AG10803 (cell line): ENCODE measurements around the gene HMGA1.

Experiments used
- DNase-seq: peaks from one replicate; pipeline ENCODE4 v3.0.0; 2010; ENCODE audit warnings: low read depth
- H3K4me3 ChIP-seq: 2 replicates; pipeline ENCODE4 v1.5.1; 2011; ENCODE audit warnings: mild to moderate bottlenecking, low read length, control low read depth
- CTCF ChIP-seq: conservative IDR thresholded peaks from 2 replicates; pipeline ENCODE4 v1.5.1; 2011; ENCODE audit warnings: mild to moderate bottlenecking, low read length, control low read depth, inconsistent platforms

The HMGA1 gene

GRCh38 chr6:34230653-34231371, 5.9 kb upstream of the HMGA1 start:
- no peak for TF ChIP-seq CTCF
- no peak overlapping the region for H3K4me3 ChIP-seq
- no peak for DNase-seq

DNA sequence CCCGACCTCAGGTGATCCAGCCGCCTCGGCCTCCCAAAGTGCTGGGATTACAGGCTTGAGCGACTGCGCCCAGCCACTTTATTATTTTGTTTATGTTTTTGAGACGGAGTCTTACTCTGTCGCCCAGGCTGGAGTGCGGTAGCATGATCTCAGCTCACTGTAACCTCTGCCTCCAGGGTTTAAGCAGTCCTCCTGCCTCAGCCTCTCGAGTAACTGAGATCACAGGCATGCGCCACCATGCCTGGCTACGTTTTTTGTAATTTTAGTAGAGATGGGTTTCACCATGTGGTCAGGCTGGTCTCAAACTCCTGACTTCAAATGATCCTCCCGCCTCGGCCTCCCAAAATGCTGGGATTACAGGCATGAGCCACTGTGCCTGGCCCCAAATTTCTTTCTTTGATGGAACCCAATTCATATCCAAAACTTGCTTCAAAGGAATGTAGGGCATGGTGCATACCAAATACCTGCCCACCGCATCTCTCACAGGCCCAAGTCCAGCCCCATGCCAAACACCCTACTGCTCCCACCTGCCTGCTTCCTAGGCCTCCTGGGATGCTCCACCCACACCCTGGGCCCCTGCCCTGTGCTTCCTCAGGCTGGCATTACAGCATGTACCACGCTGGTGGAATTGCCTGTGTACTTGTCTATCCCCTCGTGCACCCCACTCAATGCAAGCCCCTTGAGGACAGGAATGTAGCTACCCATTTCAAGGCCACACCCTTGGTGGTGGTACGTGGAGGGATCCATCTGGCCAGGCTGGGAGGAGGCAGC, 4.9 kb upstream of the HMGA1 start:
- no peak for DNase-seq
- no peak overlapping the region for H3K4me3 ChIP-seq
- TF ChIP-seq CTCF: no peak

DNA sequence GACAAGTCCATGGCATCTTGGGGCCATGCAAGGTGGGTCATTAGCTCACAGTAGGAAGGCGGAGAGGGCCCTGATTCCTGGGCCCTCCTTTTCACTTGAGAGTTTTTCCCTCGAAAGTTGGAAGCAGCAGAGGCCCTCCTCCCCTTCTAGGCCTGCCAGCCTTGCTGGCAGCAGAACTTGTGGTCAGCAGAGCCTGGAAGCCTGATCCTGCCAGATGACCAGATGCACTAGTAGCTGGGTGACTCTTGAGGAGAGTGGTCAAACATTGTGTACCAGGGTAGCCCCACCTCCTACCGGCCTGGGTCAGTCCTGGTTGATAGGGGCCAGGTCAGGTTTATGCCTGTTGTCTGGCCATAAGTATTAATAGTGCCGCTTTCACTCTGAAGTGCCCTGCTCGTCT, 3.8 kb upstream of the HMGA1 start:
- H3K4me3 ChIP-seq: no peak overlapping the region
- TF ChIP-seq CTCF: no peak
- peak; percentile 50 for DNase-seq

DNA sequence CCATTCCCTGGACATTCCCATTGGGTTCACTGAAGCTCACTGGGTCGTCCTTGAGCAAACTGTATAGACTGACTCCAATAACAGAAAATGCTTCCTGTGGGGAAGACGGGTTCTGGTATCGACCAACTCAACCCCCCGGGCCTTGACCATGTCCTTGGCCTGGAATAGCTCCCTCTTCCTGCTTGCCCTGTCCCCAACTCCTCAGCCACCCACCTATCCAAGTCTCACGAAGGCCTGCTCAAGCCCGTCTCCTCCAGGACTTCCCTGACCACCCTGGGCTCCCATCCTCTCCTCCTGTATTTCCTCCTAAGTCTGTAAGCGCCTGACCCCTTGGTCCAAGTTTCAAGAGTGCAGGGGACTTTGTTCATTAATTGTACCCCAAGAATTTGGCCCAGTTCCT, 2.8 kb upstream of the HMGA1 start:
- TF ChIP-seq CTCF: no peak
- H3K4me3 ChIP-seq: no peak overlapping the region

GRCh38 chr6:34234667-34235306, 1.9 kb upstream of the HMGA1 start:
- TF ChIP-seq CTCF: no peak
- no peak overlapping the region for H3K4me3 ChIP-seq

More for the DNA sequence above, 2.8 kb upstream of the HMGA1 start:
- DNase-seq: no peak

DNA sequence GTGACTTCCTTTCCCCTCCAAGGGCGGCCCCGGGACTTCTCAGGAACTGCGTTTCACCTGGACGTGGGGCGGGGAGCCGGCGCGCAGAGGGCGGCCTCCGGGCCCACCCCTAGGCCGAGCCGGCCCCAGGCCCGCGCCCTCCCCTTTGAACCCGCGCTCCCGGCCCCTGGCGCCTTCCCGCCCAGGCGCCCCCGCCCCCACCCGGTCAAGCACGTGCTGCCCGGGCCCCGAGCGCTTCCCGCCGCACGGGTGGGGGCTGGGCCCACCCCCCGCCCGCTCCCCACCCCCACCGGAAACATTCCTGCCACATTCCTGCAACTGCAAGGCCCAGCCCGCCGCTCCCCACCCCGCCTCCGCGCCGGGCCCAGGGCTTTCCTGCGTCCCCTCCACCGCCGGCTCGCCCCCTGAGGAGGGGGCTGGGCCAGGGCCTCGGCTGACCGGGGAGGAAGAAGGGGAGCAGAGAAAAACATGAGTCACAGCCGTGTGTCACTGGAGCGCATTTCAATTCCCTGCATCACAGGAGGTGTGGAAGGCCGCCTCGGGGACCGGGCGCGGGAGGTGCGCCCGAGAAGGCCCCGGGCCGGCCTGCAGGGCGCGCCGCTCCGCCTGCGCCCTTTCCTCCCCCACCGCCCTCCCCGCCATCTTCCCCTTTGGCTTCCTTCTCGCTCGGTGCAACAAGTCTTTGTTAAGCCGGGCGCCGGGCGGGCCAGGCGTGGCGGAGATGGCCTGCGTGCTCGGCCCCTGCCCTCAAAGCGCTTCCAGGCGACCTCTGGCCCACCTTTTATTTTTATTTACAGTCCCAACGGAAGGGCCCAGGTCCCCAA, 1.2 kb upstream of the HMGA1 start:
- peak; percentile 73 for DNase-seq

More at GRCh38 chr6:34234667-34235306, 1.9 kb upstream of the HMGA1 start:
- no peak for DNase-seq

More for the DNA sequence above, 1.2 kb upstream of the HMGA1 start:
- TF ChIP-seq CTCF: 0 out of 2 replicates have a peak, but pooled peaks have one; percentile 3
- H3K4me3 ChIP-seq: peak overlapping the region; percentile 65; the same call in 1 of the 2 replicates
